Naive B cell (primary cell): ENCODE measurements around the gene TM4SF20. TPM values are rescaled to one million over a fixed set of nuclear protein-coding genes. Genes with fewer than 3 reads are reported as not detected.
A peak's percentile ranks its signal among the peaks of the same experiment; 100 is the strongest.

ENCODE experiments used
- ATAC-seq, 2 donors: fragments of 150-1000 bp; cut with Tn5 transposase; 2 replicates each; pipeline ENCODE4 v1.10.0; 2021; ENCODE audit warnings: low read depth in 2 of 2, mild to moderate bottlenecking in 2 of 2, moderate library complexity in 2 of 2
- DNase-seq: peaks from one replicate; pipeline ENCODE4 v3.0.0; 2022
- H3K27ac Mint-ChIP-seq, 6 donors: one replicate each; pipeline ENCODE4 v1.8.0; 2020 to 2022; ENCODE audit warnings: mild to moderate bottlenecking in 6 of 6, mixed read lengths in 6 of 6, moderate library complexity in 5 of 6, inconsistent platforms in 2 of 6
- H3K27me3 Mint-ChIP-seq, 3 donors: one replicate each; pipeline ENCODE4 v1.8.0; 2021 to 2022; ENCODE audit warnings: mixed read lengths in 3 of 3, mild to moderate bottlenecking in 1 of 3
- H3K36me3 Mint-ChIP-seq, 2 donors: one replicate each; pipeline ENCODE4 v1.8.0; 2020 to 2022; ENCODE audit warnings: mixed read lengths in 2 of 2, inconsistent platforms in 1 of 2, mild to moderate bottlenecking in 1 of 2
- H3K4me1 Mint-ChIP-seq, 3 donors: one replicate each; pipeline ENCODE4 v1.8.0; 2020 to 2022; ENCODE audit warnings: mixed read lengths in 3 of 3, inconsistent platforms in 1 of 3, mild to moderate bottlenecking in 1 of 3, moderate library complexity in 1 of 3
- H3K4me3 Mint-ChIP-seq, 8 donors: one replicate each; pipeline ENCODE4 v1.8.0; 2020 to 2022; ENCODE audit warnings: mild to moderate bottlenecking in 8 of 8, mixed read lengths in 8 of 8, moderate library complexity in 8 of 8, inconsistent platforms in 2 of 8
- H3K9me3 Mint-ChIP-seq, 7 donors: one replicate each; pipeline ENCODE4 v1.8.0; 2020 to 2022; ENCODE audit warnings: mixed read lengths in 7 of 7, mild to moderate bottlenecking in 5 of 7, inconsistent platforms in 2 of 7, moderate library complexity in 1 of 7
- polyA plus RNA-seq, 6 donors: library from polyadenylated mRNA; unstranded; fragments of 300-500 nt; fragmentation: Illumina TruSeq; gene quantifications; one replicate each; pipeline ENCODE4 v1.2.3, GENCODE V29; 2021; ENCODE audit warnings: low read depth in 6 of 6

The TM4SF20 gene
- polyA plus RNA-seq, 6 donors from 2014 or later, result 0.10 TPM; not detected in 5

GRCh38 chr2:227320305-227321094 is 58.6 kb downstream of the TM4SF20 start:
- H3K4me1 Mint-ChIP-seq, result peaks cover 0 to 11% (median 5%) of the 10 kb centered on the region in 3 donors
- ATAC-seq (no peak), DNase-seq (no peak)
- peaks cover 0 to 12% (median 3%) of the 10 kb centered on the region in 7 donors for H3K9me3 Mint-ChIP-seq
- no peak overlapping the region for H3K27ac Mint-ChIP-seq
- no peak overlapping the region for H3K4me3 Mint-ChIP-seq
- H3K27me3 Mint-ChIP-seq, result peaks cover 10 to 21% (median 21%) of the 10 kb centered on the region in 3 donors
- H3K36me3 Mint-ChIP-seq, result peaks cover 10 to 11% of the 10 kb centered on the region in 2 donors

- no peak overlapping the region for H3K27ac Mint-ChIP-seq
- no peak for DNase-seq
- H3K27me3 Mint-ChIP-seq, result peaks cover 10 to 18% (median 17%) of the 10 kb centered on the region in 3 donors
- ATAC-seq, result no peak
- peaks cover 10 to 11% of the 10 kb centered on the region in 2 donors for H3K36me3 Mint-ChIP-seq
- peak overlapping the region in 1 of 8 donors; percentile 46 for H3K4me3 Mint-ChIP-seq
- peaks cover 0 to 12% (median 3%) of the 10 kb centered on the region in 7 donors for H3K9me3 Mint-ChIP-seq
- no peaks in the 10 kb centered on the region for H3K4me1 Mint-ChIP-seq
Observed at GRCh38 chr2:227317834-227318233, 61.3 kb downstream of the TM4SF20 start.

GRCh38 chr2:227313310-227313709 is 65.8 kb downstream of the TM4SF20 start:
- H3K4me3 Mint-ChIP-seq, result no peak overlapping the region
- no peak overlapping the region for H3K27ac Mint-ChIP-seq
- H3K4me1 Mint-ChIP-seq, result no peaks in the 10 kb centered on the region
- no peak for ATAC-seq
- peaks cover 0 to 7% (median 2%) of the 10 kb centered on the region in 7 donors for H3K9me3 Mint-ChIP-seq
- peaks cover 0 to 12% (median 5%) of the 10 kb centered on the region in 3 donors for H3K27me3 Mint-ChIP-seq
- no peak for DNase-seq
- H3K36me3 Mint-ChIP-seq, result peaks cover 10 to 11% of the 10 kb centered on the region in 2 donors

GRCh38 chr2:227312579-227312978 is 66.5 kb downstream of the TM4SF20 start:
- peaks cover 8 to 9% of the 10 kb centered on the region in 2 donors for H3K36me3 Mint-ChIP-seq
- DNase-seq (no peak), ATAC-seq (no peak)
- peaks cover 0 to 11% (median 5%) of the 10 kb centered on the region in 3 donors for H3K27me3 Mint-ChIP-seq
- no peak overlapping the region for H3K4me3 Mint-ChIP-seq
- peaks cover 0 to 4% (median under 1%) of the 10 kb centered on the region in 7 donors for H3K9me3 Mint-ChIP-seq
- H3K27ac Mint-ChIP-seq, result no peak overlapping the region
- no peaks in the 10 kb centered on the region for H3K4me1 Mint-ChIP-seq

Other genes with a start within 250 kb of the TM4SF20 start
- gene COL4A4, start 215.1 kb downstream of the TM4SF20 start, polyA plus RNA-seq, result 1 to 10 TPM in 1 of 6 donors, under 1 TPM in 4, not detected in 1; 0.03 to 1.7 (median 0.57) TPM
- gene COL4A3, start 214.7 kb downstream of the TM4SF20 start, polyA plus RNA-seq, result under 1 TPM in 5 of 6 donors, not detected in 1; 0.07 to 0.77 (median 0.23) TPM
- 100 to 1,000 TPM; 162 to 232 (median 172) TPM for gene MFF, start 54.1 kb downstream of the TM4SF20 start, polyA plus RNA-seq
- not detected for gene SCYGR1, start 8.6 kb upstream of the TM4SF20 start, polyA plus RNA-seq
- 10 to 100 TPM; 17.9 to 38.5 (median 26.6) TPM for gene AGFG1, start 92.8 kb upstream of the TM4SF20 start, polyA plus RNA-seq
- gene SCYGR2, start 219.6 kb upstream of the TM4SF20 start, polyA plus RNA-seq, result not detected
- gene SCYGR3, start 235.5 kb upstream of the TM4SF20 start, polyA plus RNA-seq, result not detected
- not detected for gene SCYGR4, start 238.2 kb upstream of the TM4SF20 start, polyA plus RNA-seq